Stimulated activated CD4-positive, alpha-beta T cell treated with anti-CD3 and anti-CD28 coated beads, Interleukin-15, amount 100 ng/mL, for 24 hours (primary cell): ENCODE measurements around the gene ZCCHC14.
"Not testable (repeated sequence)": the region's sequence is repeated elsewhere in the genome, so short reads cannot be mapped to it uniquely, and the experiment has no call there.

Source experiments
- DNase-seq: peaks from one replicate; pipeline ENCODE4 v3.0.0-alpha.2; 2020

Gene ZCCHC14

GRCh38 chr16:87376660-87377059 is 116.2 kb downstream of the ZCCHC14 start:
- DNase-seq = no peak

DNA sequence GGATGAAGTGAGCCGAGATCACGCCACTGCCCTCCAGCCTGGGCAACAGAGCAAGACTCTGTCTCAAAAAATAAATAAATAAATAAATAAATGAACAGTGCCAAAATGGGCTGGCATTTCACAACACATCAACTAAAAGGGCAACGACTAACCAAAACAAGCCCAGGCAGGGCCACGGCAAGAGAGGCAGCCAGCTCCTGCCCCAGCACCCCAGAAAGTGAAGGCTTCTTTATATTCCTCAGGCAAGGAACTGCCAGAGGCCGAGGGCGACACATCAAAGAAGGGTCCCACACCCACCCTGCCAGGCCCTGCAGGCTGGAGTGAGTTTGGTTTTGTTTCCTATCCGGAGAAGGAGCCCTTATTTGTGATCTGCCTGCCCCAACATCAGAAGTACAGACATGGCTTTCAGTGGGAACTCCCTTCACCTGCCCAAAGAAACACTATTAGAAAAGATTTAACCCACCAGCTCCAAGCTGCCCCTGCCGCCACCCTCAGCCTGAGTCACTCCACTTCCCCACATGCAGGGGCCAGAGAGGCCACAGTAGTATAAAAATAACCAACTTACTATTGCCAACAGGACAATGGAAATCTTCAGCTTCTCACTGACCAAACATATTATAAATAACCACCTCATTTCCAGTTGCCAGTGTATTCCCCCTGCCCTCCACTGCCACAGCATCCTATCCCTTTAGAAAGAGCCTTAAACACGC is 117.2 kb downstream of the ZCCHC14 start:
- no peak for DNase-seq

DNA sequence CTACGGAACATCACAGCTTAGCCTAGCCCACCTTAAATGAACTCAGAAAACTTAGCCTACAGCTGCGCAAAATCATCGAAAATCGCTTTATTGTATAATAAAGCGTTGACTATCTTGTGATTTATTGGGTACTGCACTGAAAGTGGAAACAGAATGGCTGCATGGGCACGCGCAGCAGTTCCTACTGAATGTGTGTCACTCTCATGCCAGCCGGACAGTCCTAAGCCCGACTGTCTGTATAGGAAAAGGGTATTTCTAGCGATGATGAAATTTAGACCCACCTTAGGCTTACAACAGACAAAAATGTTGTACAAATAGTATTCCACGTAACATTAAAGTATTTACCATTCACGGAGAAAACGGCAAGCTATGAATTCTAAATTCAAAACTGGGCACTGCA is 118.5 kb downstream of the ZCCHC14 start:
- DNase-seq = no peak

DNA sequence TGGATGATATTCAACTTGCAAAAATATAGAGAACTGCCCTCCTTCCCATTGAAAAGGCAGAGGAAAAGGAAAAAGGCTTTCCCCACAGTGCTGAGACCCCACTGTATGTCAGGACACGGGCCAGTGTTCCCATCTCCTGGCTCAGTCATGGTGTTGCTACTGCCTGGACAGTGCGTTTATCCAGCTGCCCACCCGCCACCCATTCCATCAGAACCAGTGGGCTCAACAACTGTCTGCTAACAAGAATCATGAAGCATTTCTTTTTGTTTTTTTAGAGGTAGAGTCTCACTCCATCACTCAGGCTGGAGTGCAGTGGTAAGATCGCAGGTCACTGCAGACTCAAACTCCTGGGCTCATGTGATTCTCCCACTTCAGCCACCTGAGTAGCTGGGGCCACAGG is 120.5 kb downstream of the ZCCHC14 start:
- no peak for DNase-seq

DNA sequence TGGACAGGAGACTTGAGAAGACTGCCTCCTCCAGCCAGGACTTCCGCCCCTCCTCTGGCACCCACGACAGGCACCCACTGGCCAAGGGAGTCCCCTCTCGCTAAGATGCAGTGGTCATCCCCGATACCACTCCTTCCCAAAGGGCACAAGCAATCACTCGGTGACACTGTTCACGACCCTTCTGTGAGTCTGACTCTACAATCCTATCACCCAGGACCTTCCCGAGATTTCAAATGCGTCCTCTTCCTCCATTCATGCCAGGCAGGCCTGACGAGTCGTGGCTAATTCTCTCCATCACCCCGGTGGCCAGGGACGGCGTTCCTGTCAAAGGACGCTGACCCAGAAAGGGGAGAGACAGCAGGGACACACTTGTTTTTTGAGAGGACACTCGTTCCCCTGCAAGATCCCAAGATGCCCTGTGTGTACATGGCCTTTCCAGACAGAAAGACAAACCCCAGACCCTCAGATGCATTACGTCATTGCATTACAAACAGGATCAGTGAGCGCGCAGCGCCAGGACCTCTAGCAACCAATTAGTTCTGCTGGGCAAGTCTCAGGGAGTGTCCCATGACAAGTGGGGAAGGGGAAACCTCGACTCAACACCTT is 121.5 kb downstream of the ZCCHC14 start:
- DNase-seq = no peak

DNA sequence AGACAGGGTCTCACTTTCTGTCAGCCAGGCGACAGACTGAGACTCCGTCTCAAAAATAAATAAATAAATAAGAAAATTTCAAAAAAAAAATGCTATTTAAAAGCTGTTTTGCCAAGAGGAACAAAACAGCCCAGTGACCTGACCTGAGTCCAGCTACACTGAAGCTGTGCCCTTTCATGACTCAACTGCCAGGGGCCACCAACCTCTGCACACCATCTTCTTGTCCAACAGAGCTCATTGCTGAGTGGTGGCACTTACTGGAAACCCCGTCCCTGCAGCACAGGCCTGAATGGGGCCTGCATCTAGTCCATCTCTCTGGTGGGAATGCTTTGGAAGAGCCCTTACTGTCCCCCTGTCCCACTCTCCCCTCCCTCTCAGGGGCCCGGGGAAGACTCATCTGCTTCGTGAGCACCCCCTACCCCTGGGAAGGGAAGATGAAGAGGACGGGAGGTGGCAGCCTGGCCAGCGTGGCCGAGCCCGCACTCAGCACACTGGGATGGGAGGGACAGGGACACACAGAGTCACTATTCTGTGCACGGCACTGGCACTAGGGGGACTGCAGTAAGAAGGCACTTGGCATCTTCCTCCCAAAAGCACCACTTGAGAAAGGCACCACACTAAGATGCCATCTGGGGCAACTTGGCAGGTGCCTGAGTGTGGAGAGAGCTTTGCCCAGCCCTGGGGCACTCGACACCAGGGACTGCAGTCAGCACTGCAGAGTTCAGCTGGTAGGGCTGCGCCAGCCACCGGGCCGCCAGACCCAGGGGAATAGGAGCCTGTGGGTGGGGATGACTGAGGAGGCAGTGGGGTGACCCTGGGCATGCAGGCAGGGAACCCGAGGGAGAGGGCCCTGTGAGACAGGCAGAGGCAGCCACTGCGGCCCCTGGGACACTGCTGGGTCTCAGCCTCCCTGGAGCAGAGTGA is 122.8 kb downstream of the ZCCHC14 start:
- no peak for DNase-seq

GRCh38 chr16:87369117-87369765 is 123.6 kb downstream of the ZCCHC14 start:
- DNase-seq = no peak

GRCh38 chr16:87368029-87368770 is 124.6 kb downstream of the ZCCHC14 start:
- no peak for DNase-seq

GRCh38 chr16:87367529-87367928 is 125.3 kb downstream of the ZCCHC14 start:
- DNase-seq = no peak

- no peak for DNase-seq
Observed at GRCh38 chr16:87366930-87367329, 125.9 kb downstream of the ZCCHC14 start.

- DNase-seq = no peak
Observed at GRCh38 chr16:87366288-87366687, 126.5 kb downstream of the ZCCHC14 start.

DNA sequence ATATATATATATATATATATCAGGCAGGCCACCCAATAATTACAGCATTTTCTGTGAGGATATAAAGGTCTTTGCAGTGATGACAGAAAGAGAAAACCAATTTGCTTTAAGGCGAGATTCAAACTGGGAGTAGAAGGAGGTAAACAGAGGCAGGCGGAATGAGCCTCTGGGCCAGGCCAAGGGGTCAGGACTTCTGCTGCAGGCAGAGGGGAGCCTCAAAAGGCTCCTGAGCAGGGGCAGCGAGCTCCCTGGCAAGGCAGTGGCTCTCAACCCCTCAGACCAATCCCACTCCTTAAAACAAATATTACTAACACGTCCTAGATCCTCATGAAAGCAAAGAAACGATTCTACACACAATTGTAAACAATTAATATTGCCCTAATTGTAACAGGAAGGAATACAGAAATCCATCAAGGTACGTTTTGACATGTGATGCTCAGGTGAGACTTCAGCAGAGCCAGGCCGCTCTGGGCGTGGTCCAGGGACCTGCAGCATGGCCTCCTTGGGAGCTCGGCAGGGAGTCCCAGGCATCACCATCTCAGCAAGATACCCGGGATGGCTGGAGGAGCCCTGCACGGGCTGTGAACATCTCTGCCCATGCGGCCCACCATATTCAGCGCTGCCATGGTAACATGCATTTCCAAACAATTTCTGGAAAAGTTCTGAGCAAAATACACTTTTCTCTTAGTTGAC is 127.7 kb downstream of the ZCCHC14 start:
- no peak for DNase-seq

DNA sequence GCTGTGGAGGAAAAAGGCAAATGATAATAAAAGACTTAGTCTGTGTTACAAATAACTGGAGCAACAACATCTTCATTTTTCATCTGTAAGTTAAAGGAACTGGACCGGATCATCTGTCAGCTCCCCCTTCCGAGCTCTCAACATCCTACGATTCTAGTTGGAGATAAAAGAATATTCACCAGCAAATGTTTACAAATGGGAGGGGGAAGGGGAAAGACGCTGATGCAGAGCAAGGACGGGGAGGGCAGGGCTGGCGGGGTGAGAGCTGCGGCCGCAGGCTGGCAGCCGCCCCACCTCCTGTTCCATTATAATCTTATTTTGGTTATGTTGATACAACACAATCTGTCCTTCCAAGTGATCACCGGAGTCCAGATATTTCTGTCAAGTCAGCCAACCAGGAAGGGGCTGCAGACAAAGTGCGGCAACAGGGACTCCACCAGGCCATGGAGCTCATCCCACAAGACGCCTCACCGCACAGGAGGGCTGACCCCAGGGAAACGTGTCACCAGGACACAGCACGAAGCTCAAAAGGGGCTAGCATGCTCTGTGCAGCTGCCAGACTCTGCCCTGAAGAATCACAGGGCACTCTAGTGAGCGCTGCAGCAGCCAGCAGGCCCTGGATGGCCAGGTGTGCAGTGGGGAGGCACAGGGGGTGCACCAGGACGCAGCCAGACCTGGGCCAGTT is 128.9 kb downstream of the ZCCHC14 start:
- DNase-seq = no peak

DNA sequence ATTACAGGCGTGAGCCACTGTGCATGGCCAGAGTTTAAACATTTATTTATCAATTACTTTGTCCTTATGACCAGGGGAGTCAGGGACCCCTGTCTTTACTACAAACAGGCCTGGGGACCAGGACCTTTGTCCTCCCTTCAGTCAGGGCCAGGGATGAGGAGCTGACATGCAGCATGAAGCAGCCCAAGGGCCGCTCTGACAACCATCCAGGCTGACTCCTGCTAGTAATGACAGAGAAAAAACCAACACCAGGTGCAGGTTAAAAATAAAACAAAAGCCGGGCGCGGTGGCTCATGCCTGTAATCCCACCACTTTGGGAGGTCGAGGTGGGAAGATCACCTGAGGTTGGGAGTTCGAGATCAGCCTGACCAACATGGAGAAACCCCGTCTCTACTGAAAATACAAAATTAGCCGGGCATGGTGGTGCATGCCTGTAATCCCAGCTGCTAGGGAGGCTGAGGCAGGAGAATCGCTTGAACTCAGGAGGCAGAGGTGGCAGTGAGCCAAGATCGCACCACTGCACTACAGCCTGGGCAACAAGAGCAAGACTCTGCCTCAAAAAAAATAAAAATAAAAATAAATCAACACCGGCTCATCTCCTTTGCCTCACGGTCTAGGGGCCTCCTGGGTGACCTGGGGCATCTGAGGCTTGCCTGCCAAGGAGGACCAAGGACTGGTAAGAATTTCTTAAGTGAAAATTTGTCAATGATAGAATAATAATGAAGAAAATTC is 129.8 kb downstream of the ZCCHC14 start:
- not testable (repeated sequence) for DNase-seq

DNA sequence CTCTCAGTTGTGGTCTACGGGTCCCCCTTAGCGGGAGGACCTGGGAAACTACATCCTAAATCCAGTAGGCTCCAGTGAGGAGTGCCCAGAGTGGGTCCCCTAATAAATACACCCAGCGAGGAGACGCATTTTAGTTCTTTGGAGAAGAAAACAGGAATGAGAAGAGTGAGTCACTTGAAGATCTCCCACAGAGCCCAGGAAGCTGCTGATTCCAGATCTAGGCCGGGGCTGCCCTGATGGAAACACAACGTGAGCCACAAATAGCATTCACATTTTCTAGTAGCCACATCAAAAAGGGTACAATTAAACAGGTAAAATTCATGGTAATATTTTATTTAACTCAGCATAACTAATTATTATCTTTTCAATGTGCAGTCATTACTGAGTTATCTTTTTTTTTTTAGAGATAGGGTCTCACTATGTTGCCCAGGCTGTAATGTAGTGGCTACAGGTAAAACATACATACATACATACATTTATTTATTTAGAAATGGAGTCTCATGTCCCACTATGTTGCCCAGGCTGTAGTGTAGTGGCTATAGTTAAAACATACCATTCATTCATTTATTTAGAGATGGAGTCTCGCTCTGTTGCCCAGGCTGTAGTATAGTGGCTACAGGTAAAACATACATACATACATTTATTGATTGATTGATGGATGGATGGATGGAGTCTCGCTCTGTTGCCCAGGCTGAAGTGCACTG is 130.8 kb downstream of the ZCCHC14 start:
- no peak for DNase-seq

- DNase-seq = no peak
Observed at GRCh38 chr16:87360862-87361610, 131.8 kb downstream of the ZCCHC14 start.

- DNase-seq = no peak
Observed at GRCh38 chr16:87359121-87359520, 133.7 kb downstream of the ZCCHC14 start.

DNA sequence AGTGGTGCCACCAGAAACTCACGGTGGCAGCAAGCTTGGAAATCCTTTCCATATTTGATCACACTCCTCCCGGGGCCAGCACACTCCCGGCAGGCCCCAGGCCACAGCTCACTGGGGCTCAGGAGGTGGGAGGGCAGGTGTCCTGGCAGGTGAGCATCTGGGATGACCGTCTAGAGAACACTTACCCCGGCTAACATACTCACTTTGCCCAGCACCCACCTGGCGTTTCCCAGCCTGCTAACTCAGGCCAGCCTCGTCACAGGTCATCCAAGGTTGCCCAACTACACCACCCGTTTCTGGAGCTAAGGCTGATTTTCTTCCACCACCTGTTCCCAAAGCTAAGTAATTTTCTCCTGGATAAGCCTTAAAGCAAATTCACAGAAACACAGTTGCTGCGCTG is 134.1 kb downstream of the ZCCHC14 start:
- DNase-seq = no peak

- no peak for DNase-seq
Observed at GRCh38 chr16:87358250-87358649, 134.6 kb downstream of the ZCCHC14 start.
